ENCODE results near the gene ABCD4.

Gene ABCD4

DNA sequence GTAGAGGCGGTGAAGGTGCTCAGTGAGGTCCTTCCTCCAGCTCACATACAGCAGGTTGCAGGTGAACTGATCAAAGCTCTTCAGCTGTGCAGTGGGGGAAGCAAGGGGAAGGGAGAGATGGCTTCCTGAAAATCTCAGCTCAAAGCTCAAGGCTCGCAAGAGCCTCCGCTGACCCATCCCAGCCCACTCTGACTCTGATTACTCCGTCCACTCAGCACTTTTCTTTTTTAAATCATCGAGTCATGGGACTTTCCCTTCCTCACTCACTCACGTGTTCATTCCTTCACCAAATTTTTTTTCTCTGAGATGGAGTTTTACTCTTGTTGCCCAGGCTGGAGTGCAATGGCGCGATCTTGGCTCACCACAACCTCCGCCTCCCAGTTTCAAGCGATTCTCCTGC lies 4.7 kb downstream of the ABCD4 start:
- Mint-ChIP-seq H3K36me3 (ENCODE audit: low read depth) (peaks cover 44% of the 10 kb centered on the region), H3K27me3 (ENCODE audit: low read depth) (no peaks in the 10 kb centered on the region)
- TF ChIP-seq, protein P1, sequence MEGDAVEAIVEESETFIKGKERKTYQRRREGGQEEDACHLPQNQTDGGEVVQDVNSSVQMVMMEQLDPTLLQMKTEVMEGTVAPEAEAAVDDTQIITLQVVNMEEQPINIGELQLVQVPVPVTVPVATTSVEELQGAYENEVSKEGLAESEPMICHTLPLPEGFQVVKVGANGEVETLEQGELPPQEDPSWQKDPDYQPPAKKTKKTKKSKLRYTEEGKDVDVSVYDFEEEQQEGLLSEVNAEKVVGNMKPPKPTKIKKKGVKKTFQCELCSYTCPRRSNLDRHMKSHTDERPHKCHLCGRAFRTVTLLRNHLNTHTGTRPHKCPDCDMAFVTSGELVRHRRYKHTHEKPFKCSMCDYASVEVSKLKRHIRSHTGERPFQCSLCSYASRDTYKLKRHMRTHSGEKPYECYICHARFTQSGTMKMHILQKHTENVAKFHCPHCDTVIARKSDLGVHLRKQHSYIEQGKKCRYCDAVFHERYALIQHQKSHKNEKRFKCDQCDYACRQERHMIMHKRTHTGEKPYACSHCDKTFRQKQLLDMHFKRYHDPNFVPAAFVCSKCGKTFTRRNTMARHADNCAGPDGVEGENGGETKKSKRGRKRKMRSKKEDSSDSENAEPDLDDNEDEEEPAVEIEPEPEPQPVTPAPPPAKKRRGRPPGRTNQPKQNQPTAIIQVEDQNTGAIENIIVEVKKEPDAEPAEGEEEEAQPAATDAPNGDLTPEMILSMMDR (IDR thresholded peaks at IDR 0.05; ENCODE audit: unreplicated experiment in 3 of 3), result no peak

DNA sequence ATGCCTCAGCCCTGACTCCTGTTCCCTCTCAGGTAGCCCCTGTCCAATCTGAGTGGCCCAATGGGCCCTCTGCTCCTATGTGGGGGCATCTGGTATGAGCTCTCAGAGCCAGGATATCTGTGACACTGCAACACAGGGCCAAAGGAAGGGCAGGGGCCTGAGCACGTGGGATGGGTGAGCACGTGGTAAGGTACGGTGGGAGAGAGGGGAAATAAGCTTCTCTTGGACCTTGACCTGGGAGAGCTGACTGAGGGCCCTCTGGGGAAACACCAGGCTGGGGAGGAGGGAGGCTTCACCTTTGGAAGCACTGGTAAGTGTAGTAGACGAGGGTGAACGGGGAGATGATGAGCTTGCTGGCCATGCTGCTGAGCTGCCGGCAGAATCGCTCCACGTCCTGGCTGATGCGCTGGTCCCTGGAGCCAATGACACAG lies 6.7 kb downstream of the ABCD4 start:
- Mint-ChIP-seq H3K27ac (peak overlapping the region in 1 of 3 experiments; percentile 73), H3K4me1 (peaks cover 11% of the 10 kb centered on the region), H3K9me3 (no peaks in the 10 kb centered on the region), H3K27me3 (ENCODE audit: low read depth) (no peaks in the 10 kb centered on the region), H3K4me3 (no peak overlapping the region), H3K36me3 (ENCODE audit: low read depth) (peaks cover 56% of the 10 kb centered on the region)
- TF ChIP-seq, protein P1 (IDR thresholded peaks at IDR 0.05; ENCODE audit: unreplicated experiment in 3 of 3), result no peak

More for the DNA sequence above, 4.7 kb downstream of the ABCD4 start:
- Mint-ChIP-seq H3K4me1 (peaks cover 13% of the 10 kb centered on the region), H3K27ac (no peak overlapping the region), H3K4me3 (no peak overlapping the region), H3K9me3 (no peaks in the 10 kb centered on the region)

DNA sequence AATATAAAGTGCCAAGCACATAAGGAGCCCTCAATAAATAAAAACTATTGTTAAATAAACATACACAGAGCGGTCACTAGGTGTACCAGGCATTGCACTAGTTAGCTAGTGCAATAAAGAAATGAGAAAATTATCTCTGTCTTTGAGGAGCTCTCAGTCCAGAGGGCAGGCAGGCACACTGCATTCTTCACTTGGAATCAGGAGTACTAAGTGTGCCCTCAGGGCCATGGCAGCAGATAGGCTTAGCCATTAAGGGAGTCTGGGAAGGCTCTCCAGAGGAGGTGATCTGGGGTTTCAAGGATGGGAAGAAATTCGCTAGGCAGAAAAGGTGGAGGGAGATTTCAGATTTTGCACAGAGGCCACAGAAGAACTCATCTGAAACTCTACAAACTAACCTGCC lies 9.1 kb downstream of the ABCD4 start:
- Mint-ChIP-seq H3K4me1 (peaks cover 1% of the 10 kb centered on the region), H3K4me3 (no peak overlapping the region), H3K27me3 (ENCODE audit: low read depth) (no peaks in the 10 kb centered on the region), H3K36me3 (ENCODE audit: low read depth) (peaks cover 56% of the 10 kb centered on the region), H3K9me3 (no peaks in the 10 kb centered on the region), H3K27ac (no peak overlapping the region)
- TF ChIP-seq, protein P1 (IDR thresholded peaks at IDR 0.05; ENCODE audit: unreplicated experiment in 3 of 3), result no peak

DNA sequence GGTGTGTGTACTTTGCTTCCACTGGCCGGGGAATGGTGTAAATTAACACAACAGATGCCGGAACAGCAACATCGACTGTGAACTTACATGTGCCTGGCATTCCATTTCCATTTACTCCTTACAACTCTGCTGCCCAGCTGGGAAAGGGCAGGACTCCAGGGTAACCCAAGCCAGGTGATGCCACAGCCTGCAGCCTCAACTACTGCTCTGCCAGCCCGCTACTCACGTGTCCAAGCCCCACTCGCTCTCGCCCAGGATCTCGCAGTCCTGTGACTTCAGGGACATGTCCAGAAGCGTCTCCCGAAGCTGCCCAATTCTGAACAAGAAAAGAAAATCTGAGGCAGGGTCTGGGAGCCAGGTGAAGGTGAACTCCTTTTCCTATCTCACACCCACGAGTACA lies 10.7 kb downstream of the ABCD4 start:
- H3K36me3 Mint-ChIP-seq (ENCODE audit: low read depth), result peaks cover 52% of the 10 kb centered on the region
- H3K4me1 Mint-ChIP-seq, result no peaks in the 10 kb centered on the region
- TF ChIP-seq, protein P1 (IDR thresholded peaks at IDR 0.05; ENCODE audit: unreplicated experiment in 3 of 3), result no peak
- H3K27me3 Mint-ChIP-seq (ENCODE audit: low read depth), result no peaks in the 10 kb centered on the region
- no peaks in the 10 kb centered on the region for H3K9me3 Mint-ChIP-seq
- no peak overlapping the region for H3K4me3 Mint-ChIP-seq
- H3K27ac Mint-ChIP-seq, result no peak overlapping the region

DNA sequence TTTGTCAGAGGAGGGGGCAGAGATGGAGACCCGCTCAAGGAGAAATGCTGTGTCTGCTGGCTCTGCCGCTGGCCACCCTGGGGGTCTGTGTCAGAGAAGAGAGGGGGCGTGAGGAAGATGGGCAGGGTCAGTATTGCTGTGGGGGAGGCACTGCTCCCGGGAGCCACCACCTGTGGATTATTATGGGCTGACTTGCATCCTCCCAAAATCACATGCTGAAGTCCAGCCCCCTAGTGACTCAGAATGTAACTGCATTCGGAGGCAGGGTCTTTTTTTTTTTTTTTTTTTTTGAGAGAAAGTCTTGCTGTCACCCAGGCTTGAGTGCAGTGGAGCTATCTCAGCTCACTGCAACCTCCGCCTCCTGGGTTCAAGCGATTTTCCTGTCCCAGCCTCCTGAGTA lies 12.3 kb downstream of the ABCD4 start:
- Mint-ChIP-seq H3K36me3 (ENCODE audit: low read depth) (peaks cover 52% of the 10 kb centered on the region), H3K27me3 (ENCODE audit: low read depth) (no peaks in the 10 kb centered on the region), H3K4me3 (no peak overlapping the region), H3K9me3 (no peaks in the 10 kb centered on the region), H3K4me1 (no peaks in the 10 kb centered on the region), H3K27ac (no peak overlapping the region)
- TF ChIP-seq, protein P1 (IDR thresholded peaks at IDR 0.05; ENCODE audit: unreplicated experiment in 3 of 3), result peak; percentile 42 to 57 (median 42)

DNA sequence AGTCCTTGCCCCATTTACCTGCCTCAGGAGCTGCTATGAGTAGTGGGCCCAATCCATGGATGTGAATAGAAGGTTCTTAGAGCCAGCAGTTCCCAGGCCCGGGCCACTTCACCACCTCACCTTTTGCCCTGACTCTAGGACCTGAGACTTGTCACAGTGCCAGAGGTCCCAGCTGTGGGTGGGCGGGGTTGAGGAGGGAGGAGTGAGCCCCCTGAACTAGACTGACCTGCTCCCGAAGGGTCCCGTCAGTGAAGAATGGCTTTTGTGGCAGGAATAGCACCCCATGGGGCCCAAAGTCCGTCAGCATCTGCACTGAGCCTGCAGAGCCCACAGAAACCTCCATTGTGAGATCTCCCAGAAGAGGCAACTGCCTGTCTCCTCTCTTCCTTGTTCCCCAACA lies 12.9 kb downstream of the ABCD4 start:
- peaks cover 53% of the 10 kb centered on the region for H3K36me3 Mint-ChIP-seq (ENCODE audit: low read depth)
- H3K9me3 Mint-ChIP-seq, result no peaks in the 10 kb centered on the region
- no peaks in the 10 kb centered on the region for H3K27me3 Mint-ChIP-seq (ENCODE audit: low read depth)
- TF ChIP-seq, protein P1 (IDR thresholded peaks at IDR 0.05; ENCODE audit: unreplicated experiment in 3 of 3), result no peak
- H3K4me3 Mint-ChIP-seq, result no peak overlapping the region
- no peaks in the 10 kb centered on the region for H3K4me1 Mint-ChIP-seq
- no peak overlapping the region for H3K27ac Mint-ChIP-seq
